IMR-90 (cell line): ENCODE measurements around the gene NR1H4. TPM values are rescaled to one million over a fixed set of nuclear protein-coding genes. Genes with fewer than 3 reads are reported as not detected.

Experiments
- ATAC-seq: fragments of 200-7000 bp; cut with Tn5 transposase; 2 replicates; pipeline ENCODE4 v1.9.1; 2020; ENCODE audit warnings: low read depth, mild to moderate bottlenecking, moderate library complexity
- BruUV-seq: library from RNA; stranded (reverse); fragments of 400-500 nt; replicated peaks from 2 replicates; lab custom pipeline; 2021; lab: Mats Ljungman, UMichigan
- CTCF ChIA-PET: fragments of 300-600 bp; formaldehyde crosslinking; extraction: SDS; loops from one replicate; lab custom pipeline; 2021; ENCODE audit warnings: antibody characterized with exemption; lab: Yijun Ruan, JAX
- POLR2A ChIA-PET: fragments of 300-600 bp; sonication (Branson Sonifier 250); formaldehyde crosslinking; loops from one replicate; lab custom pipeline; 2022; ENCODE audit warnings: antibody characterized with exemption; ENCODE audit not compliant: unreplicated experiment; lab: Charles Lee
- DNase-seq: peaks from one replicate; pipeline ENCODE4 v3.0.0; 2013
- H2AFZ ChIP-seq: replicated peaks from 2 replicates; pipeline ENCODE3; 2013; ENCODE audit warnings: low read length, mild to moderate bottlenecking; ENCODE audit not compliant: poor library complexity
- H2AK5ac ChIP-seq: 2 replicates; pipeline ENCODE4 v1.6.1; 2013; ENCODE audit warnings: low read depth, low read length, inconsistent platforms
- H2AK9ac ChIP-seq: replicated peaks from 2 replicates; pipeline ENCODE3; 2013; ENCODE audit warnings: mild to moderate bottlenecking, low read depth, low read length, moderate library complexity; ENCODE audit not compliant: poor library complexity
- H2BK120ac ChIP-seq: 2 replicates; pipeline ENCODE4 v1.6.1; 2013; ENCODE audit warnings: low read depth, low read length, inconsistent platforms
- H2BK15ac ChIP-seq: 3 replicates; pipeline ENCODE4 v1.6.1; 2013; ENCODE audit warnings: low read depth, low read length, inconsistent platforms
- H2BK20ac ChIP-seq: 2 replicates; pipeline ENCODE4 v1.6.1; 2013; ENCODE audit warnings: low read depth, mild to moderate bottlenecking, inconsistent platforms, low read length, moderate library complexity
- H2BK5ac ChIP-seq: 2 replicates; pipeline ENCODE4 v1.6.1; 2013; ENCODE audit warnings: mild to moderate bottlenecking, low read depth, low read length, inconsistent platforms; ENCODE audit not compliant: poor library complexity, severe bottlenecking
- H3K14ac ChIP-seq: replicated peaks from 2 replicates; pipeline ENCODE4 v1.6.1; 2013; ENCODE audit warnings: low read depth, low read length, inconsistent platforms
- H3K18ac ChIP-seq: 2 replicates; pipeline ENCODE4 v1.6.1; 2013; ENCODE audit warnings: low read depth, low read length, control low read depth
- H3K23ac ChIP-seq: 2 replicates; pipeline ENCODE4 v1.6.1; 2013; ENCODE audit warnings: low read depth, low read length, inconsistent platforms
- H3K27ac ChIP-seq: 2 replicates; pipeline ENCODE4 v1.5.1; 2013; ENCODE audit warnings: mild to moderate bottlenecking, control low read depth, low read length; ENCODE audit not compliant: insufficient read depth
- H3K27me3 ChIP-seq: 2 replicates; pipeline ENCODE4 v1.6.1; 2013; ENCODE audit warnings: low read length; ENCODE audit not compliant: control insufficient read depth, insufficient read depth
- H3K36me3 ChIP-seq: 2 replicates; pipeline ENCODE4 v1.6.1; 2013; ENCODE audit warnings: low read length, mixed read lengths; ENCODE audit not compliant: control insufficient read depth, insufficient read depth
- H3K4ac ChIP-seq: 2 replicates; pipeline ENCODE4 v1.6.1; 2013; ENCODE audit warnings: low read depth, low read length, inconsistent platforms
- H3K4me1 ChIP-seq: 2 replicates; pipeline ENCODE4 v1.6.1; 2013; ENCODE audit warnings: low read length, mixed read lengths; ENCODE audit not compliant: control insufficient read depth, insufficient read depth
- H3K4me2 ChIP-seq: 2 replicates; pipeline ENCODE4 v1.6.1; 2013; ENCODE audit warnings: low read depth, mild to moderate bottlenecking, control low read depth, low read length, moderate library complexity
- H3K4me3 ChIP-seq: 2 replicates; pipeline ENCODE4 v1.5.1; 2013; ENCODE audit warnings: low read depth, mild to moderate bottlenecking, control low read depth, low read length, moderate library complexity; ENCODE audit not compliant: insufficient read depth
- H3K56ac ChIP-seq: 2 replicates; pipeline ENCODE4 v1.6.1; 2013; ENCODE audit warnings: low read length, inconsistent platforms; ENCODE audit not compliant: insufficient read depth; ENCODE audit errors: extremely low read depth
- H3K79me1 ChIP-seq, 2 experiments: 2 replicates each; pipeline ENCODE4 v1.6.1; 2013; ENCODE audit warnings: low read length in 2 of 2, inconsistent platforms in 1 of 2, low read depth in 1 of 2
- H3K9ac ChIP-seq: 2 replicates; pipeline ENCODE4 v1.6.1; 2013; ENCODE audit warnings: low read depth, low read length, control low read depth
- H3K9me1 ChIP-seq: 2 replicates; pipeline ENCODE4 v1.6.1; 2013; ENCODE audit warnings: low read length, inconsistent platforms; ENCODE audit not compliant: insufficient read depth
- H3K9me3 ChIP-seq: 2 replicates; pipeline ENCODE4 v1.6.1; 2013; ENCODE audit warnings: low read length; ENCODE audit not compliant: control insufficient read depth, insufficient read depth
- H4K20me1 ChIP-seq: 2 replicates; pipeline ENCODE4 v1.6.1; 2013; ENCODE audit warnings: low read length, inconsistent platforms; ENCODE audit not compliant: insufficient read depth
- H4K5ac ChIP-seq: 2 replicates; pipeline ENCODE4 v1.6.1; 2013; ENCODE audit warnings: mild to moderate bottlenecking, low read depth, low read length, control low read depth
- H4K8ac ChIP-seq, 2 experiments: 2 replicates each; pipeline ENCODE4 v1.6.1; 2013; ENCODE audit warnings: low read depth in 2 of 2, low read length in 2 of 2, control low read depth in 1 of 2, inconsistent platforms in 1 of 2
- H4K91ac ChIP-seq: 2 replicates; pipeline ENCODE4 v1.6.1; 2013; ENCODE audit warnings: low read depth, low read length, inconsistent platforms; ENCODE audit not compliant: insufficient read depth
- BHLHE40 ChIP-seq: fragments of 150-350 bp; IDR thresholded peaks from 2 replicates; pipeline ENCODE4 v1.6.1; 2016; ENCODE audit warnings: mild to moderate bottlenecking, low read depth, low read length
- CEBPB ChIP-seq: IDR thresholded peaks from 2 replicates; pipeline ENCODE4 v1.6.1; 2012; ENCODE audit warnings: low read depth, low read length, improper control_type of control experiment
- CHD1 ChIP-seq: IDR thresholded peaks from 2 replicates; pipeline ENCODE4 v1.6.1; 2012; ENCODE audit warnings: low read depth, low read length, improper control_type of control experiment
- FOS ChIP-seq: fragments of 150-350 bp; IDR thresholded peaks from 2 replicates; pipeline ENCODE4 v1.6.1; 2016; ENCODE audit warnings: low read depth, low read length
- MAZ ChIP-seq: IDR thresholded peaks from 2 replicates; pipeline ENCODE4 v1.6.1; 2012; ENCODE audit warnings: low read depth, mild to moderate bottlenecking, low read length, improper control_type of control experiment, moderate library complexity, borderline replicate concordance
- NFE2L2 ChIP-seq: fragments of 150-350 bp; IDR thresholded peaks from 2 replicates; pipeline ENCODE4 v1.6.1; 2016; ENCODE audit warnings: low read depth, mild to moderate bottlenecking, low read length
- RAD21 ChIP-seq: IDR thresholded peaks from 2 replicates; pipeline ENCODE4 v1.6.1; 2012; ENCODE audit warnings: low read length, improper control_type of control experiment
- SMC3 ChIP-seq: fragments of 150-350 bp; IDR thresholded peaks from 2 replicates; pipeline ENCODE4 v1.6.1; 2016; ENCODE audit warnings: low read depth, mild to moderate bottlenecking, antibody characterized with exemption, low read length, moderate library complexity
- WGBS, 2 experiments: methylation state at CpG; one replicate each; pipeline versions ENCODE4 v1.1.5 to v1.1.7; 2013; ENCODE audit warnings: missing lambda C conversion rate in 2 of 2; ENCODE audit not compliant: insufficient read length in 1 of 2; ENCODE audit errors: extremely low coverage in 2 of 2; 5-methylcytosine and 5-hydroxymethylcytosine counted together
- dilution Hi-C: fragments of 300-500 bp; cut with HindIII; formaldehyde crosslinking; loops from one replicate; pipeline ENCODE4 v1.14.3; 2018; ENCODE audit warnings: low sequenced_read_pairs; ENCODE audit not compliant: unreplicated experiment
- in situ Hi-C: fragments of 300-500 bp; cut with MboI; formaldehyde crosslinking; loops from 3 replicates; pipeline ENCODE4 v1.14.3; 2019; ENCODE audit warnings: low sequenced_read_pairs, inconsistent platforms, mixed read lengths
- intact Hi-C: fragments of 100-400 bp; cut with micrococcal nuclease; formaldehyde crosslinking; loops from 2 replicates; pipeline ENCODE4 v1.10.0; 2022
- polyA plus RNA-seq, 3 experiments: library from polyadenylated mRNA; depleted of rRNA; stranded (reverse); fragments of >200 nt; gene quantifications; 2 replicates each; pipeline ENCODE4 v1.2.3, GENCODE V29; 2012; ENCODE audit warnings: low replicate concordance in 1 of 3
- total RNA-seq: library from RNA; depleted of rRNA; stranded (reverse); fragments of >200 nt; gene quantifications from 2 replicates; pipeline ENCODE4 v1.2.3, GENCODE V29; 2012
- TF ChIP-seq, protein P1 (sequence below): fragments of 150-350 bp; IDR thresholded peaks from 2 replicates; pipeline ENCODE4 v1.6.1; 2016; ENCODE audit warnings: low read depth, mild to moderate bottlenecking, low read length, moderate library complexity, borderline replicate concordance
- TF ChIP-seq, protein P2 (sequence below): fragments of 150-350 bp; IDR thresholded peaks from 2 replicates; pipeline ENCODE4 v1.6.1; 2017; ENCODE audit warnings: mild to moderate bottlenecking, antibody characterized with exemption, low read length, low read depth
- TF ChIP-seq, protein P3 (sequence below): conservative IDR thresholded peaks from 2 replicates; pipeline ENCODE4 v1.5.1; 2012; ENCODE audit warnings: mild to moderate bottlenecking, low read depth, low read length, improper control_type of control experiment

NR1H4 gene
- total and polyA plus RNA-seq, 2 of the 4 experiments (the other 2 are of a cell fraction) = not detected

DNA sequence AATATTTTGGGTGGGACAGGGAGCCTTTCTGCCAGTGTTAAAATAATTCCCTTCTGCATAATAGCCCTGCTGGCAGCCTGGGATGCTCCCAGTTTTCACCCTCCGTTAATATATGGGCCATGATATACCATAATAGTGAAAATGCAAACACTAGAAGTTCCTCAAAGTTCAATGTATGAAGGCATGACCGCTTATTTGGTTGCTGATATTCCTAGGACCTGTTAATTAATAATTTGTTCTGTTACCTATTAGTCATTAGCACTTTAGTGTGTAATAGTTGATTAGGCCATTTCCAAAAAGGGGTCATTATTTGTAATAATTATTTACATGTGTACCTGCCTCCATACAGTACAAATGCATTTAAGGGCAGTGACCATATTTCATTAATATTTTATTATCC is 20.4 kb downstream of the NR1H4 start:
- H3K23ac ChIP-seq = no peak overlapping the region
- H3K4ac ChIP-seq = no peak overlapping the region
- H3K36me3 ChIP-seq = no peaks in the 10 kb centered on the region
- H3K4me2 ChIP-seq = no peak overlapping the region
- no peak overlapping the region for H4K91ac ChIP-seq
- ATAC-seq (no peak), DNase-seq (no peak)
- CTCF ChIA-PET = no interaction called here
- no peaks in the 10 kb centered on the region; the same call in 1 of the 2 replicates for H3K27me3 ChIP-seq
- no peak overlapping the region for H3K4me3 ChIP-seq
- no peak overlapping the region for H4K8ac ChIP-seq
- no peak overlapping the region for H2BK15ac ChIP-seq
- no peak overlapping the region for H2AK9ac ChIP-seq
- H3K4me1 ChIP-seq = no peaks in the 10 kb centered on the region
- in situ Hi-C loops = no loop called here
- no peak overlapping the region for H2AFZ ChIP-seq
- H3K56ac ChIP-seq = no peak overlapping the region
- no peak overlapping the region for H2BK120ac ChIP-seq
- H2BK20ac ChIP-seq = no peak overlapping the region
- intact Hi-C loops = no loop called here
- POLR2A ChIA-PET = no interaction called here
- dilution Hi-C loops = no loop called here
- H3K9me1 ChIP-seq = no peaks in the 10 kb centered on the region
- H3K14ac ChIP-seq = no peak overlapping the region
- BruUV-seq = no TSS peak
- H3K9me3 ChIP-seq = no peaks in the 10 kb centered on the region
- no peak overlapping the region for H3K18ac ChIP-seq
- H2AK5ac ChIP-seq = no peak overlapping the region
- H3K27ac ChIP-seq = no peak overlapping the region
- no peak for TF ChIP-seq BHLHE40
- no peak for TF ChIP-seq FOS
- TF ChIP-seq RAD21 = no peak
- TF ChIP-seq, protein P1, sequence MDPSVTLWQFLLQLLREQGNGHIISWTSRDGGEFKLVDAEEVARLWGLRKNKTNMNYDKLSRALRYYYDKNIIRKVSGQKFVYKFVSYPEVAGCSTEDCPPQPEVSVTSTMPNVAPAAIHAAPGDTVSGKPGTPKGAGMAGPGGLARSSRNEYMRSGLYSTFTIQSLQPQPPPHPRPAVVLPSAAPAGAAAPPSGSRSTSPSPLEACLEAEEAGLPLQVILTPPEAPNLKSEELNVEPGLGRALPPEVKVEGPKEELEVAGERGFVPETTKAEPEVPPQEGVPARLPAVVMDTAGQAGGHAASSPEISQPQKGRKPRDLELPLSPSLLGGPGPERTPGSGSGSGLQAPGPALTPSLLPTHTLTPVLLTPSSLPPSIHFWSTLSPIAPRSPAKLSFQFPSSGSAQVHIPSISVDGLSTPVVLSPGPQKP = no peak
- no peak for TF ChIP-seq NFE2L2
- no peak for TF ChIP-seq SMC3
- TF ChIP-seq CEBPB = no peak
- TF ChIP-seq, protein P2, sequence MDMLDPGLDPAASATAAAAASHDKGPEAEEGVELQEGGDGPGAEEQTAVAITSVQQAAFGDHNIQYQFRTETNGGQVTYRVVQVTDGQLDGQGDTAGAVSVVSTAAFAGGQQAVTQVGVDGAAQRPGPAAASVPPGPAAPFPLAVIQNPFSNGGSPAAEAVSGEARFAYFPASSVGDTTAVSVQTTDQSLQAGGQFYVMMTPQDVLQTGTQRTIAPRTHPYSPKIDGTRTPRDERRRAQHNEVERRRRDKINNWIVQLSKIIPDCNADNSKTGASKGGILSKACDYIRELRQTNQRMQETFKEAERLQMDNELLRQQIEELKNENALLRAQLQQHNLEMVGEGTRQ = no peak
- TF ChIP-seq CHD1 = no peak
- no peak for TF ChIP-seq MAZ
- TF ChIP-seq, protein P3, sequence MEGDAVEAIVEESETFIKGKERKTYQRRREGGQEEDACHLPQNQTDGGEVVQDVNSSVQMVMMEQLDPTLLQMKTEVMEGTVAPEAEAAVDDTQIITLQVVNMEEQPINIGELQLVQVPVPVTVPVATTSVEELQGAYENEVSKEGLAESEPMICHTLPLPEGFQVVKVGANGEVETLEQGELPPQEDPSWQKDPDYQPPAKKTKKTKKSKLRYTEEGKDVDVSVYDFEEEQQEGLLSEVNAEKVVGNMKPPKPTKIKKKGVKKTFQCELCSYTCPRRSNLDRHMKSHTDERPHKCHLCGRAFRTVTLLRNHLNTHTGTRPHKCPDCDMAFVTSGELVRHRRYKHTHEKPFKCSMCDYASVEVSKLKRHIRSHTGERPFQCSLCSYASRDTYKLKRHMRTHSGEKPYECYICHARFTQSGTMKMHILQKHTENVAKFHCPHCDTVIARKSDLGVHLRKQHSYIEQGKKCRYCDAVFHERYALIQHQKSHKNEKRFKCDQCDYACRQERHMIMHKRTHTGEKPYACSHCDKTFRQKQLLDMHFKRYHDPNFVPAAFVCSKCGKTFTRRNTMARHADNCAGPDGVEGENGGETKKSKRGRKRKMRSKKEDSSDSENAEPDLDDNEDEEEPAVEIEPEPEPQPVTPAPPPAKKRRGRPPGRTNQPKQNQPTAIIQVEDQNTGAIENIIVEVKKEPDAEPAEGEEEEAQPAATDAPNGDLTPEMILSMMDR = no peak
- H4K20me1 ChIP-seq = no peaks in the 10 kb centered on the region
- no peaks in the 10 kb centered on the region for H3K79me1 ChIP-seq
- no peak overlapping the region for H2BK5ac ChIP-seq
- WGBS, 2 experiments = no CpG with 5 or more reads among the region's 2 CpGs
- H3K9ac ChIP-seq = no peak overlapping the region
- H4K5ac ChIP-seq = no peak overlapping the region
